Measurements from ENCODE around the gene DNAH11. TPM values are rescaled to one million over a fixed set of nuclear protein-coding genes. Genes with fewer than 3 reads are reported as not detected.

DNAH11 gene
- total and polyA plus RNA-seq, 2 of the 8 experiments (the other 6 are each of a cell fraction or from before 2014, with no cell fraction given) = 1.8 to 4.9 TPM

- Histone ChIP-seq H3K4me1 (replicated peaks in 1 of 4; ENCODE audit: control insufficient read depth in 3 of 4, insufficient read depth in 4 of 4, low read length in 3 of 4) (no peaks in the 10 kb centered on the region), H3K79me1 (ENCODE audit: low read depth, low read length) (no peaks in the 10 kb centered on the region), H3K4ac (replicated peaks; ENCODE audit: insufficient read length, low read depth, low read length) (no peak overlapping the region), H4K5ac (ENCODE audit: insufficient read length, low read depth, low read length) (no peak overlapping the region), H3K23me2 (ENCODE audit: low read depth, low read length) (no peaks in the 10 kb centered on the region), H3K27ac (ENCODE audit: low read depth, low read length) (no peak overlapping the region), H3K14ac (ENCODE audit: insufficient read length) (no peak overlapping the region), H2BK20ac (ENCODE audit: low read length) (no peak overlapping the region), H4K91ac (replicated peaks; ENCODE audit: insufficient read length, low read length) (no peak overlapping the region), H3K56ac (replicated peaks; ENCODE audit: insufficient read length, low read depth, low read length) (no peak overlapping the region), H2BK12ac (ENCODE audit: low read depth, low read length) (no peak overlapping the region), H3K23ac (ENCODE audit: insufficient read length) (peak overlapping the region; percentile 12), H2BK5ac (ENCODE audit: low read depth, low read length) (no peak overlapping the region), H3K36me3 (ENCODE audit: control insufficient read depth in 2 of 4, insufficient read depth in 4 of 4, low read length in 3 of 4) (no peaks in the 10 kb centered on the region), H3K9me3 (ENCODE audit: insufficient read depth in 2 of 2, low read depth in 1 of 2, low read length in 1 of 2) (no peaks in the 10 kb centered on the region), H2AK5ac (ENCODE audit: low read depth, low read length) (no peak overlapping the region), H3K27me3 (replicated peaks in 1 of 4; ENCODE audit: control insufficient read depth in 3 of 4, extremely low read depth in 1 of 4, insufficient read depth in 3 of 4, low read length in 3 of 4) (no peaks in the 10 kb centered on the region), H3K18ac (ENCODE audit: extremely low read depth, low read length) (no peak overlapping the region), H3K4me2 (ENCODE audit: insufficient read depth in 1 of 2, low read depth in 2 of 2, low read length in 2 of 2) (no peak overlapping the region), H3K9ac (replicated peaks in 1 of 4; ENCODE audit: extremely low read depth in 1 of 4, low read depth in 3 of 4, low read length in 3 of 4) (no peak overlapping the region; a peak in 1 of 7 replicates), H2AFZ (ENCODE audit: low read length) (no peak overlapping the region), H4K8ac (ENCODE audit: extremely low read depth, insufficient read depth, low read length) (no peak overlapping the region), H2BK120ac (replicated peaks; ENCODE audit: low read depth, low read length) (no peak overlapping the region), H3K4me3 (ENCODE audit: extremely low read depth in 1 of 4, insufficient read depth in 2 of 4, low read depth in 3 of 4, low read length in 4 of 4) (no peak overlapping the region), H4K20me1 (replicated peaks in 1 of 2; ENCODE audit: control insufficient read depth in 1 of 2, insufficient read depth in 2 of 2, low read length in 2 of 2) (no peaks in the 10 kb centered on the region), H3K79me2 (ENCODE audit: control insufficient read depth in 1 of 2, insufficient read depth in 2 of 2, low read length in 2 of 2) (no peaks in the 10 kb centered on the region), H2BK15ac (ENCODE audit: low read length) (no peak overlapping the region)
- POLR2A ChIA-PET (ENCODE audit: partially characterized antibody) = interaction anchor here (0.6 kb wide), 1 partner anchor 65 kb away, joined by 3 read pairs; no protein-coding TSS in a partner anchor
- DNase-seq (ENCODE audit: low read depth in 1 of 2, low spot score in 2 of 2) = no peak
- FAIRE-seq = no peak
- TF ChIP-seq TEAD4 (IDR thresholded peaks at IDR 0.05; ENCODE audit: low read depth, low read length) = no peak
- TF ChIP-seq CBX5 (IDR thresholded peaks at IDR 0.05; ENCODE audit: low read depth, low read length) = no peak
- TF ChIP-seq ZNF274 (IDR thresholded peaks at IDR 0.05; ENCODE audit: borderline replicate concordance, extremely low read depth, low read length) = no peak
- TF ChIP-seq SP2 (IDR thresholded peaks at IDR 0.05; ENCODE audit: low read length) = no peak
- TF ChIP-seq KDM4A (IDR thresholded peaks at IDR 0.05; ENCODE audit: low read depth, low read length, severe bottlenecking) = no peak
- no peak for TF ChIP-seq TAF1 (IDR thresholded peaks at IDR 0.05; ENCODE audit: low read depth, low read length)
- no peak for TF ChIP-seq TCF12 (IDR thresholded peaks at IDR 0.05; ENCODE audit: low read depth, low read length)
- TF ChIP-seq MAX (IDR thresholded peaks at IDR 0.05) = no peak
- no peak for TF ChIP-seq CEBPB (IDR thresholded peaks at IDR 0.05; ENCODE audit: low read depth, low read length)
- CTCF ChIA-PET (ENCODE audit: partially characterized antibody) = no interaction called here
- WGBS, 2 experiments (ENCODE audit: extremely low coverage in 1 of 2, insufficient coverage in 1 of 2, insufficient read length in 1 of 2, insufficient replicate concordance in 2 of 2, low coverage in 1 of 2, low lambda C conversion rate in 2 of 2, missing lambda C conversion rate in 1 of 2) = 75% methylated on average over 2 of the region's 2 CpGs; no CpG with 5 or more reads in 1 of the 2 experiments
Observed at GRCh38 chr7:21616091-21616490, 73.3 kb downstream of the DNAH11 start.
